GM12878 (cell line): Measurements from ENCODE around the gene CNTNAP5. TPM values are rescaled to one million over a fixed set of nuclear protein-coding genes. Genes with fewer than 3 reads are reported as not detected.

Experiments used
- ATAC-seq: fragments of 200-7000 bp; cut with Tn5 transposase; 3 replicates; pipeline ENCODE4 v1.9.1; 2020; ENCODE audit warnings: mild to moderate bottlenecking, moderate library complexity
- BruUV-seq: library from RNA; stranded (reverse); fragments of 400-500 nt; replicated peaks from 2 replicates; lab custom pipeline; 2021; lab: Mats Ljungman, UMichigan
- CTCF ChIA-PET: fragments of 300-600 bp; sonication (Branson Sonifier 250); formaldehyde crosslinking; extraction: SDS; loops from one replicate; lab custom pipeline; 2021; ENCODE audit warnings: inconsistent platforms; lab: Yijun Ruan, JAX
- POLR2A ChIA-PET: fragments of 350-600 bp; formaldehyde crosslinking; extraction: SDS; loops from one replicate; lab custom pipeline; 2021; ENCODE audit warnings: inconsistent platforms; lab: Charles Lee
- RAD21 ChIA-PET: fragments of 300-600 bp; sonication (Branson Sonifier 250); formaldehyde crosslinking; loops from one replicate; lab custom pipeline; 2023; ENCODE audit warnings: antibody characterized with exemption; ENCODE audit not compliant: unreplicated experiment; lab: Charles Lee
- SMC1A ChIA-PET: fragments of 300-600 bp; sonication (Branson Sonifier 250); formaldehyde crosslinking; loops from one replicate; lab custom pipeline; 2023; ENCODE audit not compliant: unreplicated experiment, uncharacterized antibody; lab: Charles Lee
- DNase-seq: peaks from one replicate; pipeline ENCODE4 v3.0.0-alpha.2; 2011; ENCODE audit warnings: low read depth, low spot score
- FAIRE-seq: peaks from 3 replicates; lab custom pipeline; 2011; peaks lifted over from hg19 to GRCh38; lab: Jason Lieb, UNC
- H2AFZ ChIP-seq: 2 replicates; pipeline ENCODE4 v1.6.0; 2011; ENCODE audit warnings: low read depth, low read length, control low read depth; ENCODE audit not compliant: control insufficient read depth
- H3K27ac ChIP-seq: 2 replicates; pipeline ENCODE4 v1.5.1; 2011; ENCODE audit warnings: control low read depth; ENCODE audit not compliant: control insufficient read depth, insufficient read depth
- H3K27me3 ChIP-seq, 2 experiments: replicated peaks in 1 of 2; 2 replicates each; pipeline versions ENCODE4 v1.6.0 to v1.6.1; 2011; ENCODE audit warnings: low read length in 1 of 2; ENCODE audit not compliant: control insufficient read depth in 2 of 2, insufficient read depth in 2 of 2
- H3K36me3 ChIP-seq, 2 experiments: 2 replicates each; pipeline ENCODE4 v1.5.1; 2011; ENCODE audit warnings: low read length in 1 of 2; ENCODE audit not compliant: control insufficient read depth in 2 of 2, insufficient read depth in 2 of 2
- H3K4me1 ChIP-seq: 2 replicates; pipeline ENCODE4 v1.6.1; 2011; ENCODE audit warnings: mild to moderate bottlenecking, low read length, moderate library complexity, mixed read lengths; ENCODE audit not compliant: control insufficient read depth, insufficient read depth
- H3K4me2 ChIP-seq: 2 replicates; pipeline ENCODE4 v1.6.0; 2011; ENCODE audit warnings: control low read depth; ENCODE audit not compliant: control insufficient read depth, insufficient read depth
- H3K4me3 ChIP-seq: fragments of 200-600 bp; sonication (generic); 2 replicates; pipeline ENCODE4 v1.5.1; 2016
- H3K79me2 ChIP-seq: 2 replicates; pipeline ENCODE4 v1.6.0; 2011; ENCODE audit warnings: low read length; ENCODE audit not compliant: control insufficient read depth, insufficient read depth
- H3K9ac ChIP-seq: 2 replicates; pipeline ENCODE4 v1.8.0; 2011; ENCODE audit warnings: low read length, control low read depth, mixed read lengths; ENCODE audit not compliant: control insufficient read depth, insufficient read depth
- H3K9me3 ChIP-seq: replicated peaks from 3 replicates; pipeline ENCODE4 v1.5.1; 2011; ENCODE audit warnings: mild to moderate bottlenecking, low read length; ENCODE audit not compliant: control insufficient read depth, insufficient read depth
- H4K20me1 ChIP-seq: 2 replicates; pipeline ENCODE4 v1.6.0; 2011; ENCODE audit not compliant: control insufficient read depth, insufficient read depth
- E2F4 ChIP-seq: IDR thresholded peaks from 2 replicates; pipeline ENCODE4 v1.6.1; 2012; ENCODE audit warnings: low read depth, low read length, improper control_type of control experiment
- ETV6 ChIP-seq, 2 experiments: fragments of 450-650 bp in 1 of 2; IDR thresholded peaks in 1 of 2; conservative IDR thresholded peaks in 1 of 2; 2 replicates each; pipeline ENCODE4 v1.6.1; 2014; ENCODE audit warnings: antibody characterized with exemption in 1 of 2, borderline replicate concordance in 1 of 2, low read depth in 1 of 2, mild to moderate bottlenecking in 1 of 2, moderate library complexity in 1 of 2
- IKZF2 ChIP-seq, 2 experiments: fragments of 450-650 bp; IDR thresholded peaks; 2 replicates each; pipeline ENCODE4 v1.6.1; 2017; ENCODE audit warnings: mild to moderate bottlenecking in 2 of 2, moderate library complexity in 2 of 2
- JUND ChIP-seq: IDR thresholded peaks from 2 replicates; pipeline ENCODE4 v1.6.1; 2012; ENCODE audit warnings: low read depth, mild to moderate bottlenecking, low read length, improper control_type of control experiment, moderate library complexity
- LARP7 ChIP-seq: fragments of 450-650 bp; IDR thresholded peaks from 2 replicates; pipeline ENCODE4 v1.6.1; 2017; ENCODE audit warnings: mild to moderate bottlenecking
- MYC ChIP-seq: IDR thresholded peaks from 2 replicates; pipeline ENCODE4 v1.6.1; 2011; ENCODE audit warnings: mild to moderate bottlenecking, low read length, moderate library complexity, inconsistent platforms; ENCODE audit not compliant: insufficient read depth, insufficient replicate concordance, insufficient read length, severe bottlenecking
- USF2 ChIP-seq: IDR thresholded peaks from 2 replicates; pipeline ENCODE4 v1.6.1; 2011; ENCODE audit warnings: low read depth, low read length, improper control_type of control experiment, borderline replicate concordance
- YBX1 ChIP-seq: fragments of 450-650 bp; IDR thresholded peaks from 2 replicates; pipeline ENCODE4 v1.6.1; 2016; ENCODE audit warnings: antibody characterized with exemption
- ZNF274 ChIP-seq: IDR thresholded peaks from one replicate; pipeline ENCODE4 v1.8.0; 2011; ENCODE audit not compliant: insufficient read length, insufficient read depth
- WGBS: methylation state at CpG from one replicate; pipeline ENCODE4 v1.1.6; 2016; ENCODE audit warnings: low lambda C conversion rate; ENCODE audit not compliant: insufficient replicate concordance, insufficient coverage; ENCODE audit errors: missing lambda C conversion rate; 5-methylcytosine and 5-hydroxymethylcytosine counted together
- in situ Hi-C: fragments of 300-500 bp; cut with MboI; formaldehyde crosslinking; loops from 9 replicates; pipeline ENCODE4 v1.14.3; 2018; ENCODE audit warnings: mixed read lengths
- intact Hi-C: fragments of 100-400 bp; cut with micrococcal nuclease; formaldehyde crosslinking; loops from one replicate; pipeline ENCODE4 v1.14.2; 2022; ENCODE audit not compliant: unreplicated experiment
- polyA plus RNA-seq, 11 experiments: library from polyadenylated mRNA; depleted of rRNA in 4 of 11; unstranded in 6 of 11; stranded (reverse) in 5 of 11; fragments of >200 nt; fragmentation: Nextera tagmentation in 4 of 11; fragmentation: Illumina TruSeq in 1 of 11; extraction: Ambion mirVana in 4 of 11; extraction: Trizol in 1 of 11; gene quantifications; 1 replicate in 1 of 11; 2 replicates in 10 of 11; pipeline versions ENCODE4 v1.2.1 to v1.2.3, GENCODE V29; 2011 to 2016; ENCODE audit warnings: inconsistent platforms in 2 of 11, missing spikeins in 2 of 11, low read depth in 1 of 11
- total RNA-seq, 4 experiments: library from RNA; depleted of rRNA in 3 of 4; stranded (reverse); fragments of >200 nt in 3 of 4; fragmentation: Illumina TruSeq in 1 of 4; extraction: Trizol in 1 of 4; gene quantifications; 2 replicates each; pipeline versions ENCODE4 v1.2.1 to v1.2.3, GENCODE V29; 2013 to 2021

The CNTNAP5 gene
- total and polyA plus RNA-seq, 10 of the 15 experiments (the other 5 are each of a cell fraction or from before 2014, with no cell fraction given) = not detected

- Histone ChIP-seq H3K36me3 (no peaks in the 10 kb centered on the region), H3K27ac (no peak overlapping the region), H3K4me3 (no peak overlapping the region), H2AFZ (no peak overlapping the region), H3K4me2 (no peak overlapping the region), H3K27me3 (no peaks in the 10 kb centered on the region), H4K20me1 (no peaks in the 10 kb centered on the region), H3K4me1 (no peaks in the 10 kb centered on the region), H3K79me2 (no peaks in the 10 kb centered on the region), H3K9ac (no peak overlapping the region), H3K9me3 (no peaks in the 10 kb centered on the region)
- ATAC-seq (no peak), FAIRE-seq (no peak), DNase-seq (no peak)
- BruUV-seq = no TSS peak
- 0% methylated on average over 1 of the region's 1 CpG for WGBS
- TF ChIP-seq YBX1 (no peak), IKZF2 (IDR thresholded peaks at IDR 0.05) (no peak), MYC (no peak), LARP7 (no peak), ZNF274 (no peak), JUND (no peak), ETV6 (conservative IDR thresholded peaks at IDR 0.05 in 1 of 2, IDR thresholded peaks at IDR 0.05 in 1 of 2; ENCODE audit: borderline replicate concordance in 1 of 2, low read depth in 1 of 2) (no peak), USF2 (no peak), E2F4 (no peak)
- intact Hi-C loops (no loop called here), in situ Hi-C loops (no loop called here)
- SMC1A ChIA-PET = no interaction called here
- RAD21 ChIA-PET = no interaction called here
- POLR2A ChIA-PET = no interaction called here
- CTCF ChIA-PET = no interaction called here
Measured at GRCh38 chr2:124289615-124290014, 264.5 kb downstream of the CNTNAP5 start.
